Gastroesophageal sphincter (tissue), 3 donors: ENCODE results near the gene ACSF2.

Experiments
- CTCF ChIP-seq, 4 experiments: fragments of 200-600 bp in 2 of 4; fragments of 450-650 bp in 2 of 4; sonication (generic) in 1 of 4; IDR thresholded peaks; one replicate each; pipeline ENCODE4 v1.5.1; 2017 to 2019; ENCODE audit warnings: antibody characterized with exemption in 4 of 4, mild to moderate bottlenecking in 2 of 4, moderate library complexity in 2 of 4
- EP300 ChIP-seq: sonication (generic); formaldehyde crosslinking; IDR thresholded peaks from one replicate; pipeline ENCODE4 v1.6.1; 2017; ENCODE audit warnings: antibody characterized with exemption, mild to moderate bottlenecking
- POLR2A ChIP-seq, 2 donors: fragments of 450-650 bp; IDR thresholded peaks; one replicate each; pipeline ENCODE4 v1.6.1; 2017; ENCODE audit warnings: antibody characterized with exemption in 2 of 2, mild to moderate bottlenecking in 2 of 2, moderate library complexity in 1 of 2
- POLR2AphosphoS5 ChIP-seq: sonication (generic); formaldehyde crosslinking; IDR thresholded peaks from one replicate; pipeline ENCODE4 v1.6.1; 2017; ENCODE audit warnings: antibody characterized with exemption

DNA sequence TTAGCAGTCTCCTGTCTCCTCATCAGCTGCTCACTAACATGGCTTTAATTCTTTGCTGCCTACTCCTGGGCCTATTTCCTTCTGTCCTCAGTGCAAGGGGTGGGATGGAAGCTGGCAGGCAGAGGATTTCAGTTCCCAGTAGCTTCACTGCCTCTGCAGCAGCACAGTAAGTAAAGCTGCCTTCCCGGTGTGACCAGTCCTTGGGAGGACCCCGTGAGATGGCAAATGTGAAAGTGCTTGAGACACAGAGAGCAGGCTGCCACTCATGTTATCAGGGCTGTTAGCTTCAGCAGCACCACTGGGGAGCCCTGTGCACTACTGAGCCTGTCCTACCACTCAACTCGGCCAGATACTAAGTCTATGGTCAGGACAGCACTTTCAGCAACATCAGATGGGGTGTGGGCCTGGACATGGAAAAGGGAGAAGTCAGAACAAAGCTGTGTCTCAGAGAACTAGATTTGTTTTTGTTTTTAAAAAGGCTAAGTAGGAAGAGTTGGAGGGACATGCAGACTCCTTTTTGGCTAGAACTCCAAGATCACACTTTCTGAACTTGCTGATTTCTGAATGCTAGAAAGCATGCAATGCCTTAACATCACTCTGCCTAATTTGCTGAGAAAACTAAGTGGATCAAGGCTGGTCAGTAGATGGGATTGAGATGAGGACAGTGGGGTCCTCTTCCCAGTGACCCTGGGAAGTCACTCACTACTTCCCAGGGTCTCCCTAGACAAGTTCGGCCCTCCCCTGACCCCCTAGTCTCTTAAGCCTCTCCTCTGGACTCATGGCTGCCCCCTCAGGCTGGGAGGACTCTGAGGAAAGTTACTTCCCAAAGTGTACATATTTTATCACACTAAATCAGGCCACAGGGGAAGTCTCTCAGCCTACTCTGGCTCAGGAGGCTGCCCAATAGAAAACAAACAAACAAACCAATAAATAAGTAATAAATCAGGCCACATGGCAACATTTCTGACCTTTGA lies 1.1 kb downstream of the ACSF2 start:
- TF ChIP-seq POLR2AphosphoS5 (no peak), CTCF (IDR thresholded peaks at IDR 0.05) (no peak), EP300 (no peak), POLR2A (IDR thresholded peaks at IDR 0.05) (no peak)
